ENCODE measurements around the gene PRDM15.

The PRDM15 gene

GRCh38 chr21:41765420-41765821, 113.7 kb downstream of the PRDM15 start:
- no peak for DNase-seq

GRCh38 chr21:41764558-41765419, 114.4 kb downstream of the PRDM15 start:
- no peak for DNase-seq

- DNase-seq: no peak
These were observed 115.1 kb downstream of the PRDM15 start for GRCh38 chr21:41763996-41764395.

GRCh38 chr21:41763398-41763931, 115.7 kb downstream of the PRDM15 start:
- no peak for DNase-seq

GRCh38 chr21:41762753-41763152, 116.4 kb downstream of the PRDM15 start:
- no peak for DNase-seq

- no peak for DNase-seq
These were observed 117.1 kb downstream of the PRDM15 start for GRCh38 chr21:41761934-41762635.

GRCh38 chr21:41761211-41761933, 117.8 kb downstream of the PRDM15 start:
- DNase-seq: no peak

GRCh38 chr21:41760411-41760810, 118.7 kb downstream of the PRDM15 start:
- no peak for DNase-seq

- no peak for DNase-seq
These were observed 119.2 kb downstream of the PRDM15 start for GRCh38 chr21:41759926-41760325.

- no peak for DNase-seq
These were observed 119.8 kb downstream of the PRDM15 start for GRCh38 chr21:41759214-41759840.

GRCh38 chr21:41758550-41758949, 120.6 kb downstream of the PRDM15 start:
- no peak for DNase-seq

GRCh38 chr21:41755934-41756773, 123.0 kb downstream of the PRDM15 start:
- DNase-seq: no peak

- DNase-seq: no peak
These were observed 123.7 kb downstream of the PRDM15 start for GRCh38 chr21:41755258-41755933.

- no peak for DNase-seq
These were observed 124.7 kb downstream of the PRDM15 start for GRCh38 chr21:41754479-41754891.

- no peak for DNase-seq
These were observed 125.9 kb downstream of the PRDM15 start for GRCh38 chr21:41753006-41753898.

GRCh38 chr21:41752231-41752681, 126.9 kb downstream of the PRDM15 start:
- no peak for DNase-seq

GRCh38 chr21:41751611-41752011, 127.5 kb downstream of the PRDM15 start:
- no peak for DNase-seq

GRCh38 chr21:41750532-41751151, 128.5 kb downstream of the PRDM15 start:
- DNase-seq: no peak
